AG09309 (cell line): Measurements from ENCODE around the gene ANAPC2.

Experiments used
- DNase-seq: peaks from one replicate; pipeline ENCODE4 v3.0.0-alpha.2; 2010; ENCODE audit warnings: low read depth
- H3K4me3 ChIP-seq: 2 replicates; pipeline ENCODE4 v1.5.1; 2011; ENCODE audit warnings: mild to moderate bottlenecking, low read depth, low read length, moderate library complexity; ENCODE audit not compliant: control insufficient read depth
- TF ChIP-seq, protein P1 (sequence below): IDR thresholded peaks from 2 replicates; pipeline ENCODE4 v1.5.1; 2011; ENCODE audit warnings: mild to moderate bottlenecking, low read depth, low read length, inconsistent platforms; ENCODE audit not compliant: insufficient read depth, control insufficient read depth; ENCODE audit errors: missing control alignments

ANAPC2 gene

DNA sequence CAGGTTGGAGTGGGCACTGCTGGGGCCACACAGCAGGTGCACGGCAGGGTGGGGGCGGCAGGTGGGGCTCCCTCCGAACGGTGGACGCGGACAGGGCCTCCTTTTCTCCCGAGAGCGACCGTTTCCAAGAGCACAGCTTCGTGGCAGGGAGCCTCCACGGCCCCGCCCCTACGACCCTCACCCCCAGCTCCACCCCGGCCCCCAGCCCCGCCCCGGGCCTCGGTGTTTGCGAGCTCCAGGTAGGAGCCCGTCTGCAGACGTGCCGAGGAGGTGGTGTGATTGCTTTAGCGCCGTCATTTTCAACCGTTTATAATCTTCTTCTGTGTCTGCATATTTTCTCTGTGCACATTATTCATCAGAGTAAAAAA, 40.6 kb downstream of the ANAPC2 start:
- TF ChIP-seq, protein P1, sequence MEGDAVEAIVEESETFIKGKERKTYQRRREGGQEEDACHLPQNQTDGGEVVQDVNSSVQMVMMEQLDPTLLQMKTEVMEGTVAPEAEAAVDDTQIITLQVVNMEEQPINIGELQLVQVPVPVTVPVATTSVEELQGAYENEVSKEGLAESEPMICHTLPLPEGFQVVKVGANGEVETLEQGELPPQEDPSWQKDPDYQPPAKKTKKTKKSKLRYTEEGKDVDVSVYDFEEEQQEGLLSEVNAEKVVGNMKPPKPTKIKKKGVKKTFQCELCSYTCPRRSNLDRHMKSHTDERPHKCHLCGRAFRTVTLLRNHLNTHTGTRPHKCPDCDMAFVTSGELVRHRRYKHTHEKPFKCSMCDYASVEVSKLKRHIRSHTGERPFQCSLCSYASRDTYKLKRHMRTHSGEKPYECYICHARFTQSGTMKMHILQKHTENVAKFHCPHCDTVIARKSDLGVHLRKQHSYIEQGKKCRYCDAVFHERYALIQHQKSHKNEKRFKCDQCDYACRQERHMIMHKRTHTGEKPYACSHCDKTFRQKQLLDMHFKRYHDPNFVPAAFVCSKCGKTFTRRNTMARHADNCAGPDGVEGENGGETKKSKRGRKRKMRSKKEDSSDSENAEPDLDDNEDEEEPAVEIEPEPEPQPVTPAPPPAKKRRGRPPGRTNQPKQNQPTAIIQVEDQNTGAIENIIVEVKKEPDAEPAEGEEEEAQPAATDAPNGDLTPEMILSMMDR = no peak
- no peak for DNase-seq
- no peak overlapping the region for H3K4me3 ChIP-seq

- no peak overlapping the region for H3K4me3 ChIP-seq
- no peak for DNase-seq
- TF ChIP-seq, protein P1 = no peak
These were observed 41.1 kb downstream of the ANAPC2 start for GRCh38 chr9:137147091-137147792.

GRCh38 chr9:137146527-137146918, 41.8 kb downstream of the ANAPC2 start:
- no peak overlapping the region for H3K4me3 ChIP-seq
- no peak for DNase-seq
- TF ChIP-seq, protein P1 = no peak

DNA sequence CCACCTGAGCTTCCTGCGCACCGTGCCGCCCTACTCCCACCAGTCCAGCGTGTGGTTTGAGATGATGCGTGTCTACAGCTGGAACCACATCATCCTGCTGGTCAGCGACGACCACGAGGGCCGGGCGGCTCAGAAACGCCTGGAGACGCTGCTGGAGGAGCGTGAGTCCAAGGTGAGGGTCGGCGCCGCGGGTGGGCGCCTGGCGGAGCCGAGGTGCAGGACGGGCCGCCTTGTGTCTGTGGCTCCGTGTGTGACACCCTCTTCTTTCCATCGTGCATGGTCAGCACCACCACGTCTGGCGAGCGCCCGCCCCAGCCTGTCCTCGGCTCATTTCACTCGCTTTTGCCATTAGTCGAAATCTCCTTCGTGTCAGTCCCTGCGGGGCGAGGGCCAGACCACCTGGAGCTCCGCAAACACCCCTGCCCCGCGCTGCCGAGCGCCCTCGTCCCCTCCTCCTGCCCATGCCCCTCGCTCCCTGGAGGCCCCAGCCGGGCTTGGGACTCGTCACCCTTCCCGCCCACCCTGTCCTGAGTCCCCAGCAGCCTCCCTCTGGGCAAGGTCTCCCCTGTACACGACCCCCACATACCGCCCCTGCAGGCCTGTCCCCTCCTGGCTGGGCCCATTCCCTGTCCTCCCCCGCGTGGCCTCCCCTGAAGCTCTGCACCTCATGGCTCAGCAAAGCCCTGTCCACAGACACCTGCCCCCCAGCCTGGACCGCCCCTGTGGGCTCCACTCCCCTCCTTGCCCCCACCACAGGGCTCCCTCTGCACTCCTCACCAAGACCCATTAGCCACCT, 42.4 kb downstream of the ANAPC2 start:
- DNase-seq = no peak
- H3K4me3 ChIP-seq = no peak overlapping the region
- TF ChIP-seq, protein P1 = no peak

DNA sequence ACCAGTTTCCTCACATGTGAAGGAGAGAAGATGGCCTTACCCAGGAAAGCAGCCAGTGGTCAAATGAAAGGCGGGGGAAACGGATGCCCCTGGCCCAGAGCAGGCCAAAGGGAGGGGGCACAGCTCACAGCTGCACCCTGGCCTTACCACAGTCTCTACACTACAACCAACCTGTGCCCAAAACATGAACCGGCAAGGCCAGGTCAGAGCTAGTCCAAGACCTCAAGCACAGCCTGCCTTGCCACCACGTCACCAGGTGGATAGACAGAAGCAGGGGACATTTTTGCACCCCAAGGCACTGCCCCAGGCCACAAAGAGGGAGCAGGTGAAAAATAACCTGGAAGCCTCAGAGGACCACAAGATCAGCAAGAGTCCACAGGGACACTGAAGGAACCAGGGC, 44.9 kb downstream of the ANAPC2 start:
- H3K4me3 ChIP-seq = no peak overlapping the region
- no peak for DNase-seq
- TF ChIP-seq, protein P1 = no peak

DNA sequence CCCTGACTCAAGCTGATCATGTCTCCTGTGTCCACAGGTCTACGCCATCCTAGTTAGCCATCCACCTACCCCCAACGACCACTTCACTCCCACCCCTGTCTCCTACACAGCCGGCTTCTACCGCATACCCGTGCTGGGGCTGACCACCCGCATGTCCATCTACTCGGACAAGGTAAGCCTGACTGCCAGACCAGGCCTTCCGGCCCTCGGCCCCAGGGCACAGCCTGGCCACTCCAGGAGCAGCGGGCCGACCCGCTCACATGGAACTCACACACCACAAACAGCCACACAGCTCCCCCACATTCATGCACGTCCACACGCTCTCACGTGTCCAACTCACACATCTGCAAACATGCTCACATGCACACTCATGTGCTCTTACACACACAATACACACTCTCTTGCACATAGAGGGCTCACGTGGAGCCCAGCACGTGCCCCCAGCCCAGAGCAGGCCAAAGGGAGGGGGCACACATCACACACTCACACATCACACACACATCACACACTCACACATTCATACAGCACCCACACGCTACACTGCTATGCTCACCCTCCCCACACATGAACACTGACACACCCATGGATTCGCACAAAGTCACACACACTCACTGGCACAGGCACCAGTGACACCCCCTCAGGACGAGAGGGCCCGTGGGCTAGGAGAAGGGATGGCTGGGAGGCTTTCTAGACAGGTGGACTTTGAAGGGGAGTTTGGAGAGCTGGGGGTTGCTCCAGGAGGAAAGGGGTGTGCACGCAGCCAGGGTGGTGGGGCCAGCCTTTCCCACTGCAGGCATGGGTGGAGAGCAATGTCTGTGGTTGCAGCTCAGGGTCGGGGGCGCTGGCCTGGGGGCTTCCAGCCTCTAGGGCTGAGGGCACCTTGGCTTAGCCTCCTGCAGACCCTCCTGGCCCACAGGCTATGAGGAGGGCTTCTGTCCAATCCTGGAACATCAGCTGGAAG, 46.1 kb downstream of the ANAPC2 start:
- no peak for DNase-seq
- H3K4me3 ChIP-seq = no peak overlapping the region
- TF ChIP-seq, protein P1 = no peak
